Measurements from ENCODE around the gene CDC6. TPM values are rescaled to one million over a fixed set of nuclear protein-coding genes. Genes with fewer than 3 reads are reported as not detected.
A peak's percentile ranks its signal among the peaks of the same experiment; 100 is the strongest.

CDC6 gene
- polyA plus RNA-seq, 6 donors from 2014 or later, result 0.23 to 1.3 (median 0.35) TPM; not detected in 2

DNA sequence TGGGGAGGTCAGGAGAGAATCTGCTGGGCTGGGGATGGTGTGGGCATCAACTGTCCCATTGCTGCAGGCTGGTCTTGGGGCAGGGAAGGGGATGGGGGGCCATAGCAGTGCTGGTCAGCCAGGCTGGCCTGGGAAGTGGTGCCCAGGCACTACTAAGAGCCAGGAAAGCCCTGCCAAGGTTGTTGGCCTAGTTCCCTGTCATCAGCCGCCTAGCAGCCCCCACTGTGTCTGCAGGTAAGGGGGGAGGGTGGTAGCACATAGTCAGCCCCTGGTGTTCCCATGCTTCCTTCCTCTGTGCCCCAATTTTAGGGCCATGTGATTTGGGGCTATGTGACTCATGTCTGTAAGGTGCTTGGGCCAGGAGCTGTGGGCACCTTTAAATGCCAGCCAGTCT, 59.1 kb downstream of the CDC6 start:
- no peak for DNase-seq
- peak overlapping the region in 4 of 6 donors; percentile 53 to 99 (median 95) for H3K27ac Mint-ChIP-seq
- peak overlapping the region in 7 of 8 donors; percentile 16 to 92 (median 59) for H3K4me3 Mint-ChIP-seq
- H3K9me3 Mint-ChIP-seq, result no peaks in the 10 kb centered on the region
- peaks cover 75 to 89% (median 77%) of the 10 kb centered on the region in 3 donors for H3K4me1 Mint-ChIP-seq
- no peak for ATAC-seq (ENCODE audit: low read depth in 2 of 2)
- no peaks in the 10 kb centered on the region for H3K27me3 Mint-ChIP-seq
- H3K36me3 Mint-ChIP-seq, result peaks cover 0 to 8% of the 10 kb centered on the region in 2 donors

DNA sequence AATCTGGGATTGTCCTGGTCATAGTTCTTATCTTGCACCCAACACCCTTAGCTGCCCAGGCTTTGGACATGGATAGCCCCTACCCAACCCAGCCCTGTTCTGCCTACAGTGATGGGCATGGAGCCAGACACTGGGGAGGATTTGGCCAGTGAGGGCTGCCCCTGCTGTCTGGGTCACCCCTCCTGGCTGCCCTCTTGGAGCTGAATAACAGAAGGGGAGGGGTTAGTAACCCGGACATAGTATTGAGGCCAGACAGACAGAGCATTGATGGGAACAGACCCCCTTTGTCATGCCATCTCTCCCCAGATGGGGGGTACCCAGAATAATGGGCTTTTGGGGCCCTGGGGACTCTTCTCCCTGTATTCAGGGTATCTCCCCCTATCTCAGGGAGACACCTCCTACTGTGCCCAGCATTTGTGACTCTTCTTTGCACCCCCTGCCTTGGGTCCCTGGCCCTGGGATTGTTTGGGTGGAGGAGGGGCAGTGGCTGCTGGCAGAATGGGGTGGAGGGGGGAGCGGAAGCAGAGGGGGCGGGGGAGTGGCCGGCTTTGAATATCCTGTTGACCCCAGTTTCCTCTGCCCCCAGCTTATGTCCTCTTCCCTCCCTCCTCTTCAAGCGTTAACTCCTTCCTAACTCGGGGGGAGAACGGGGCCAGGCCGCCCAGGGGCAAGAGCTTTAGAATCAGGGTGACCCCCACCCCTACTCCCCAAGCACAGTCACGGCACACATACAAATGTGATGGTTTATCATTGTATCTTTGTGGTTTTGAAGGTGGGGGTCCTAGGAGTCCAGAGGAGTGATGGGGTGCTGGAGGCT, 59.8 kb downstream of the CDC6 start:
- Mint-ChIP-seq H3K36me3 (peaks cover 0 to 13% of the 10 kb centered on the region in 2 donors), H3K27ac (peak overlapping the region in 5 of 6 donors; percentile 65 to 99 (median 78)), H3K4me3 (peak overlapping the region in 7 of 8 donors; percentile 26 to 92 (median 75)), H3K27me3 (no peaks in the 10 kb centered on the region), H3K4me1 (peaks cover 83 to 94% (median 85%) of the 10 kb centered on the region in 3 donors), H3K9me3 (no peaks in the 10 kb centered on the region)
- ATAC-seq (ENCODE audit: low read depth in 2 of 2), result no peak
- DNase-seq, result no peak

DNA sequence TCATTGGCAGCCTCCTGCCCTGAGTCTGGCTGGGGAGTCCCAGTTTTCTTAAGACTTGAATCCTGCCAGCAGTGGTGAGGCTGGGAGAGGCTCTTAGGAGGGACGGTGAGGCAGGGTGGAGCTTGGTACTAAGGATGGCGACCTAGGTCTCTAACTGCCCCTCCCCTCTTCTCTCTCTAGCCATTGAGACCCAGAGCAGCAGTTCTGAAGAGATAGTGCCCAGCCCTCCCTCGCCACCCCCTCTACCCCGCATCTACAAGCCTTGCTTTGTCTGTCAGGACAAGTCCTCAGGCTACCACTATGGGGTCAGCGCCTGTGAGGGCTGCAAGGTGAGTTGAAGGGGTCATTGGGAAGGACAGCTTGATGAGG, 60.4 kb downstream of the CDC6 start:
- ATAC-seq (ENCODE audit: low read depth in 2 of 2) (no peak), DNase-seq (no peak)
- H3K4me1 Mint-ChIP-seq, result peaks cover 84 to 94% (median 85%) of the 10 kb centered on the region in 3 donors
- no peaks in the 10 kb centered on the region for H3K27me3 Mint-ChIP-seq
- H3K4me3 Mint-ChIP-seq, result peak overlapping the region in 5 of 8 donors; percentile 44 to 92 (median 77)
- H3K9me3 Mint-ChIP-seq, result no peaks in the 10 kb centered on the region
- peaks cover 0 to 19% of the 10 kb centered on the region in 2 donors for H3K36me3 Mint-ChIP-seq
- peak overlapping the region in 5 of 6 donors; percentile 9 to 99 (median 78) for H3K27ac Mint-ChIP-seq

DNA sequence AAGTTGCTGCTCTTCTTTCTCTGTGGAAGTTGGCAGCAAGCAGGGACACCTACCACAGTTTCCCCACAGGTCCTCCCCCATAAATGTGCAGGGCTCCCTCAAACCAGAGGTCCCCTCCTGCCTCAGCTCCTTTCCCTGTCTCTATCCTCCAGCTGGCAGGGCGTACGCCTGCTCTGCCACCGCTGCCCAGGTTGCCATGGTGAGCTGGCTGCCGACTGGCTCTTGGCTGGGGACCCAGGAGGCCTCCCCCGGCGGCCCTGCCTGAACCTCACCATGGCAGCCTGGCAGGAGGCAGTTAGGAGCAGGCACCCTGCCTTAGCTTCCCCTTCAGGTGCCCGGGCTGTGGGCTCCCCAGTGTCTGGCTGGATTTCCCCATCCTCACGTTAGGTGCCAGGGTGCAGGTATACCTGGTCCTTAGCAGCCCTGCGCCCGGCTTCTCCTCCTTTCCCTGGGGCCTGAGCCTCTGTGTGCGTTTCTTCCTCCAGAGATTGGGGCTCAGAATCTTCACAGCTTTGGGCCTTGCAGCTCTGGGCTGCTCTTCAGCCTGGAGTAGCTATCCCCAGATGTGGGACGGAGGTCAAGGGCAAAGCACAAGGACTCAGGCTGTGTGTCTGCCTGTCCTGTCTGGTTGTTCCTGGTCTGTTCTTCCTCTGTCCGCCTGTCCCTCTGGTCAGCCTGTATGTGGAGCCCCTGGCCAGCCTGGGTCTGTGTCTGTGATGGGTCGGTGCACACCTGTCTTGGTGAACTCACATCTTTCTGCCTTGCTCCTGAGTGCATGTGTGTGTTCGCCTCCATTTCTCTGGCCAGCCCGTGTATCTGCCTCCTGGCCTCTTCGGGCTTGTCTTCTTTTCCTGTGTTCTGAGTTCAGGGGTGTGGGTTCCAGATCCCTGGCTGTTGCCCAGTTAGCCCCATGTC, 61.1 kb downstream of the CDC6 start:
- Mint-ChIP-seq H3K27me3 (no peaks in the 10 kb centered on the region), H3K4me3 (peak overlapping the region in 2 of 8 donors; percentile 8 to 55), H3K36me3 (peaks cover 0 to 19% of the 10 kb centered on the region in 2 donors)

DNA sequence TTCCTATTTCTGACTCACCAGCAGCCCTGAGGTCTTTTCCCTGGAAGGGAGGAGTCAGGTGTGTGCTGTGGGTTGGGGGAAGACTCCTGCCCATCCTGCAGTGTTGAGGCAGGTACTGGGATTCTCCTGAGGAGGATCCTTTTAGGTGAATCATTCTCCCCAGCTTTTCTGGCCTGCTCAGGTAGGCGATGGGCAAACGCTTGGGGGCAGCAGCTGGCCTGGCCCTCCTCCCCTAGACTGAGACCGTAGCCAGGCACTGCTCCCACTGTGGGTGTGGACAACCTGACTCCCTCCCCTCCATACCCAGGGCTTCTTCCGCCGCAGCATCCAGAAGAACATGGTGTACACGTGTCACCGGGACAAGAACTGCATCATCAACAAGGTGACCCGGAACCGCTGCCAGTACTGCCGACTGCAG, 61.8 kb downstream of the CDC6 start:
- Mint-ChIP-seq H3K9me3 (no peaks in the 10 kb centered on the region), H3K4me3 (no peak overlapping the region), H3K27me3 (no peaks in the 10 kb centered on the region), H3K27ac (peak overlapping the region in 3 of 6 donors; percentile 39 to 99 (median 86)), H3K36me3 (peaks cover 0 to 19% of the 10 kb centered on the region in 2 donors), H3K4me1 (peaks cover 74 to 81% (median 75%) of the 10 kb centered on the region in 3 donors)
- DNase-seq, result no peak
- ATAC-seq (ENCODE audit: low read depth in 2 of 2), result no peak

More for the DNA sequence above, 61.1 kb downstream of the CDC6 start:
- peak overlapping the region in 3 of 6 donors; percentile 11 to 99 (median 86) for H3K27ac Mint-ChIP-seq
- no peaks in the 10 kb centered on the region for H3K9me3 Mint-ChIP-seq
- ATAC-seq (ENCODE audit: low read depth in 2 of 2) (no peak), DNase-seq (no peak)
- peaks cover 79 to 88% (median 80%) of the 10 kb centered on the region in 3 donors for H3K4me1 Mint-ChIP-seq

DNA sequence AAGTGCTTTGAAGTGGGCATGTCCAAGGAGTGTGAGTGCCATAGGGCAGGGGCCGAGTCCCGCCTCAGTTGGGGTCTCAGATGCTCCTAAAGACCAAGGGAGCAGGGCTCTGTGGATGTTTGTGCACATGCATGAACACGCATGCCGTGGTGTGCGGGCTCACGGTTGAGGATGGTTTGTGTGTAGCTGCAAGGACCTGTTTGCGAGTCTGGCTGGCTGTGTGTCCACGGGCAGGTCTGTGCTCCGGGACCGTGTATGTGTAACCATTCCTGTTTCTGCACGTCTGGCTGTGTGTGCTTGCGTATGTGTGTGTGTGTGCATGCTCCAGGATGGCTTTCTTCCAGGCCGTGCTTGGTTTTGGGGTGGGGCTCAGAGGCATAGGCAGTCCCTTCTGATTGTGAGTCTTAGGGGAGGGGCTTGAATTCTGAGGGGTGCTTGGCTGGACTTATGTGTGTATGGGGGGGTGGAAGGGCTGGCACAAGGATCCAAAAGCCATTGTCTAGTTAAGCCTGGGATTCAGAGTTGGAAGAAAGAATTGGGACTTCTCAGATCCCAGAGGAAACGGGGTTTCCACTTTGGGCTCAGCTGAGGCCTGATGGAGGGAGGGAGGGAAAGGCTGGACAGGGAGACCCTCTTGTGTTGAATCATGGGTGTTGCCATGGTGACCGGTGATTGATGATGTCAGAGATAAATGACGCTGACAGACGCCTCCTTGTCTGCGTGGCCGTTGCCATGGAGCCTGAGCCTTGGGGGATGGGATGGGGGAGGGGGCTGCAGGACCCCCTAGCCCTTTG, 62.4 kb downstream of the CDC6 start:
- Mint-ChIP-seq H3K36me3 (peaks cover 0 to 19% of the 10 kb centered on the region in 2 donors), H3K9me3 (no peaks in the 10 kb centered on the region), H3K27me3 (no peaks in the 10 kb centered on the region), H3K27ac (peak overlapping the region in 4 of 6 donors; percentile 47 to 99 (median 80)), H3K4me3 (peak overlapping the region in 1 of 8 donors; percentile 16), H3K4me1 (peaks cover 69 to 80% (median 71%) of the 10 kb centered on the region in 3 donors)
- ATAC-seq (ENCODE audit: low read depth in 2 of 2) (no peak), DNase-seq (no peak)

DNA sequence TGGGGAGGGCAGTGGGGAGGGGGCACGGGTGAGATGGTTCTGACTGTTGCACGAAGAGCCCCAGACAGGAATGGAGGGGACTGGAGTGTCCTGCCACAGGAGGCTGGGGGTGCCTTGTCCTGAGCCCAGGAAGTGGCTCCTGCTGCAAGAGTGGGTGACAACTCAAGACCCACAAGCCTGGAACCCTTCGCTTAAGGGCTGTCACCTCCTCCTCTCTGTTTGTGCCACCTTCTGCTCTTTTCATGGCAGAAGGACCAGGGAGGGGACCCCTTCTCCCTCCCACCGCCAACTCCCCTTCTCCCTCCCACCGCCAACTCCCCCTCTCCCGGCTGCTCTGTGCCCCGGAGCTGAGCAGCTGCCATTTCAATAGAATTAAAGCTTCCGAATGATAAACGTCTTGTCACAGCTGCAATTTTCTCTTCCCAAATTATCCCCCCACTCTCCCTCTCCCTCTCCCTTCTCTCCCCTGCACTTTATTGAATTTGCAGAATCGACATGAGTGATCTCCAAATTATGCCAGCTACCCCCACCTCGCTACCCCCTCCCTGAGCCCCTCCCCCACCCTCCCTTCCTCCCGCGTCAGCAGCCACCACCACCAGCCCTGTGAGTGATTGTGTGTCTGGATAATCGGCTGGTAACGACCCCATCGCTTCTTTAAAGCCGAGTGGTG, 63.1 kb downstream of the CDC6 start:
- DNase-seq, result no peak
- Mint-ChIP-seq H3K4me3 (no peak overlapping the region), H3K27me3 (no peaks in the 10 kb centered on the region), H3K4me1 (peaks cover 61 to 77% (median 71%) of the 10 kb centered on the region in 3 donors), H3K27ac (peak overlapping the region in 4 of 6 donors; percentile 52 to 99 (median 66)), H3K9me3 (no peaks in the 10 kb centered on the region), H3K36me3 (peaks cover 0 to 19% of the 10 kb centered on the region in 2 donors)
- ATAC-seq (ENCODE audit: low read depth in 2 of 2), result no peak

DNA sequence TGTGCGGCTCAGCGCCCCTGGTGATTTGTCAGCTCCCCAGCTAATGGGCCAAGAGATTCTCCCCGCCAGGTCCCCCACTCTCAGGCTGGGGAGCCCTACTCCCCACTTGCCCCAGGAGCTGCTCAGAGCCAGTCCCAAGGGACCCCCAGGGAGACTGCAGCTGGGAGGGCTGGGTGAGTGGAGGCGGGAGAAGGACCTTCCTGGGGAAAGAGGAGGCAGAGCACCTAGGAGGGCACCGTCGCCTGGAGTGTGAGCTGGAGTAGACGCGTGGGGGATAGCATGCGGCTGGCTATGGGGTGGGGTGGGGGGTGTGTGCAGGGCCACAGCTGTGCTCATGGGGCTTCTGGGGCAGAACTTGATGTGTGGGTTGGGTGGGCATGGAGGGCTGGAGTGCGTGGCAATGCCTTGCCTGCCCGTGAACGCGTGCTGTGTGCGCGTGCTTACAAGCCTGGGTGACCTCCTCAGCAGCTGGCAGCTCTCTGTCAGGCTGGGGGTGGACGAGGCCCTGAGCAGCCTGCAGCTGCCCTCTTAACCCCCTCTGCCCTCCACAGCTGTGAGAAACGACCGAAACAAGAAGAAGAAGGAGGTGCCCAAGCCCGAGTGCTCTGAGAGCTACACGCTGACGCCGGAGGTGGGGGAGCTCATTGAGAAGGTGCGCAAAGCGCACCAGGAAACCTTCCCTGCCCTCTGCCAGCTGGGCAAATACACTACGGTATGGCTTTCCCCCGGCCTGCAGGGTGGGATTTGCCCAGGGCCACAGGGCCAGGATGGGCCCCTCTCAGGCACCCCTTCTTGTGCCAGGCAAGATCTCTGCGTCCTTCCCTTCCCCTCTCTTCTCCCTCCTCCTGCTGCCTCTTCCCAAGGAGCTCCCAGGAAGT, 63.9 kb downstream of the CDC6 start:
- no peaks in the 10 kb centered on the region for H3K27me3 Mint-ChIP-seq
- H3K4me3 Mint-ChIP-seq, result peak overlapping the region in 4 of 8 donors; percentile 10 to 49 (median 22)
- DNase-seq (peak; percentile 39), ATAC-seq (ENCODE audit: low read depth in 2 of 2) (peak; percentile 31 to 47)
- H3K9me3 Mint-ChIP-seq, result no peaks in the 10 kb centered on the region
- H3K36me3 Mint-ChIP-seq, result peaks cover 0 to 19% of the 10 kb centered on the region in 2 donors
- peaks cover 53 to 69% (median 63%) of the 10 kb centered on the region in 3 donors for H3K4me1 Mint-ChIP-seq
- peak overlapping the region; percentile 59 to 99 (median 86) for H3K27ac Mint-ChIP-seq

DNA sequence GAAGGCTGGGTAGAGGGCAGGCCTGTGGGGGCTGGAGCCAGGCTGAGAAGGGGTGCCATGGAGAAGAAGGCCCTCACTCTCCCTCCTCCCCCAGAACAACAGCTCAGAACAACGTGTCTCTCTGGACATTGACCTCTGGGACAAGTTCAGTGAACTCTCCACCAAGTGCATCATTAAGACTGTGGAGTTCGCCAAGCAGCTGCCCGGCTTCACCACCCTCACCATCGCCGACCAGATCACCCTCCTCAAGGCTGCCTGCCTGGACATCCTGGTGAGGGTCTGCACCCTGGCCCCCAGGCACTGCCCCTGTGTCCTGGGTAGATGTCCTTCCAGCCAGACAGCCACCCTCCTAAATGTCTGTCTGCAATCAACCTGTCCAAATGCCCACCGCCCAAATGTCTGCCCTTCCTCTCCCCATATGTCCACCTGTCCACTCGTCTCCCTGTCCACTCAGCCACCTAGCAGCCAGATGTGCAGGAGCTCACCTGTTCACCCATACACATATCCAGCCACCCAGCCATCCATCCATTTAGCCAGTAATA, 64.6 kb downstream of the CDC6 start:
- peaks cover 0 to 19% of the 10 kb centered on the region in 2 donors for H3K36me3 Mint-ChIP-seq
- ATAC-seq (ENCODE audit: low read depth in 2 of 2), result no peak
- no peaks in the 10 kb centered on the region for H3K9me3 Mint-ChIP-seq
- peaks cover 46 to 62% (median 56%) of the 10 kb centered on the region in 3 donors for H3K4me1 Mint-ChIP-seq
- H3K4me3 Mint-ChIP-seq, result peak overlapping the region in 2 of 8 donors; percentile 66 to 69
- DNase-seq, result no peak
- H3K27ac Mint-ChIP-seq, result peak overlapping the region; percentile 70 to 99 (median 86)
- H3K27me3 Mint-ChIP-seq, result no peaks in the 10 kb centered on the region

DNA sequence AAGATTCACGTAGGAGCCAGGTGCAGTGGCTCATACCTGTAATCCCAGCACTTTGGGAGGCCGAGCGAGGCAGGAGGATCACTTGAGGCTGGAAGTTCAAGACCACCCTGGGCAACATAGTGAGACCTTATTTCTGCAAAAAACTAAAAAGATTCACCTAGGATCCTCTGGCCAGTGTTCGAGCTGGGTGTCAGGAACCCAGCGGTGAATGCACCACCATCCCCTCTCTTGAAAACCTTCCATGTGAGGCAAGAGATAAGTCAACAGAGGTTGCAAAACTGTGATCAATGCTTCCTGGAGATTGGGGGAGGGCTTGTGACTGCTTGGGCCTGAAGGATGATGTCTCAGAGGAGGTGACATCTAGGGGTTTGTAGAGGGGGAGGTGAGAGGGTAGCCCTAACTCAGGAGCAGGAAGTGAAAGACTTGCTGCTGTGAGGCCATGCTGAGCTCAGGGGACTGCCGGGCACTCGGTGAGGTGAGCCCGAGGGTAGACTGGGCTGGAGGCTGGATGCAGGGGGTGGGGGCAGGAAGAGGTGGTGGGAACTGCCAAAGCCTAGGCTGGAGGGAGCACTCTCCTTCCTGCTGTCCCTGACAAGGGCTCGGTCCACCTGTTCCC, 65.2 kb downstream of the CDC6 start:
- no peaks in the 10 kb centered on the region for H3K9me3 Mint-ChIP-seq
- H3K27ac Mint-ChIP-seq, result peak overlapping the region in 5 of 6 donors; percentile 70 to 99 (median 88)
- no peaks in the 10 kb centered on the region for H3K27me3 Mint-ChIP-seq
- H3K36me3 Mint-ChIP-seq, result peaks cover 0 to 19% of the 10 kb centered on the region in 2 donors
- no peak for DNase-seq
- peak; percentile 31 to 40 for ATAC-seq (ENCODE audit: low read depth in 2 of 2)
- H3K4me1 Mint-ChIP-seq, result peaks cover 41 to 56% (median 50%) of the 10 kb centered on the region in 3 donors
- peak overlapping the region in 3 of 8 donors; percentile 6 to 69 (median 66) for H3K4me3 Mint-ChIP-seq

All from naive B cell (primary cell).